Neuron (in vitro differentiated cells): ENCODE measurements around the gene ABCD4.
"Not testable (repeated sequence)": the region's sequence is repeated elsewhere in the genome, so short reads cannot be mapped to it uniquely, and the experiment has no call there.

ENCODE experiments used
- H2AFZ ChIP-seq: one replicate; pipeline ENCODE4 v1.6.1; 2013; ENCODE audit warnings: low read depth, mild to moderate bottlenecking, inconsistent platforms, low read length, moderate library complexity
- H3K27me3 ChIP-seq: one replicate; pipeline ENCODE4 v1.6.1; 2013; ENCODE audit warnings: low read length; ENCODE audit not compliant: insufficient read depth
- H3K36me3 ChIP-seq: one replicate; pipeline ENCODE4 v1.6.1; 2013; ENCODE audit warnings: low read length; ENCODE audit not compliant: insufficient read depth
- H3K4me1 ChIP-seq: one replicate; pipeline ENCODE4 v1.6.1; 2013; ENCODE audit warnings: low read length; ENCODE audit not compliant: insufficient read depth
- H3K4me3 ChIP-seq: 2 replicates; pipeline ENCODE4 v1.5.1; 2013; ENCODE audit warnings: mild to moderate bottlenecking, low read length, moderate library complexity
- H3K9me3 ChIP-seq: one replicate; pipeline ENCODE4 v1.6.1; 2013; ENCODE audit warnings: low read length

The ABCD4 gene

GRCh38 chr14:74302634-74303569 lies at the start of gene ABCD4:
Gene ABCD4, minus strand, starts transcription at chr14:74302934. Its CDS starts 22 bp downstream, at chr14:74302912.
- no peaks in the 10 kb centered on the region for H3K9me3 ChIP-seq
- peak within 1 kb of the TSS; percentile 100 for H2AFZ ChIP-seq
- no peaks in the 10 kb centered on the region for H3K27me3 ChIP-seq
- H3K4me1 ChIP-seq = peaks cover 8% of the 10 kb centered on the region
- peaks cover 18% of the 10 kb centered on the region for H3K36me3 ChIP-seq
- peak within 1 kb of the TSS; percentile 85 for H3K4me3 ChIP-seq

GRCh38 chr14:74350928-74351323 lies 48.2 kb upstream of the ABCD4 start:
- Histone ChIP-seq H3K9me3 (no peaks in the 10 kb centered on the region), H3K4me1 (no peaks in the 10 kb centered on the region), H3K27me3 (peaks cover 24% of the 10 kb centered on the region), H2AFZ (no peak overlapping the region), H3K4me3 (no peak overlapping the region), H3K36me3 (no peaks in the 10 kb centered on the region)

GRCh38 chr14:74350211-74350927 lies 47.6 kb upstream of the ABCD4 start:
- no peaks in the 10 kb centered on the region for H3K4me1 ChIP-seq
- H3K36me3 ChIP-seq = no peaks in the 10 kb centered on the region
- peaks cover 24% of the 10 kb centered on the region for H3K27me3 ChIP-seq
- H2AFZ ChIP-seq = no peak overlapping the region
- H3K9me3 ChIP-seq = no peaks in the 10 kb centered on the region
- no peak overlapping the region for H3K4me3 ChIP-seq

GRCh38 chr14:74349757-74350156 lies 47.0 kb upstream of the ABCD4 start:
- Histone ChIP-seq H2AFZ (no peak overlapping the region), H3K9me3 (no peaks in the 10 kb centered on the region), H3K4me3 (no peak overlapping the region), H3K4me1 (no peaks in the 10 kb centered on the region), H3K27me3 (peaks cover 24% of the 10 kb centered on the region), H3K36me3 (no peaks in the 10 kb centered on the region)

- H3K27me3 ChIP-seq = peaks cover 24% of the 10 kb centered on the region
- H3K9me3 ChIP-seq = no peaks in the 10 kb centered on the region
- H3K4me3 ChIP-seq = no peak overlapping the region
- H3K36me3 ChIP-seq = no peaks in the 10 kb centered on the region
- H2AFZ ChIP-seq = no peak overlapping the region
- no peaks in the 10 kb centered on the region for H3K4me1 ChIP-seq
Observed at GRCh38 chr14:74348735-74349463, 46.2 kb upstream of the ABCD4 start.

- H3K9me3 ChIP-seq = no peaks in the 10 kb centered on the region
- H3K27me3 ChIP-seq = peaks cover 24% of the 10 kb centered on the region
- no peaks in the 10 kb centered on the region for H3K36me3 ChIP-seq
- H3K4me3 ChIP-seq = no peak within 1 kb of the TSS
- H3K4me1 ChIP-seq = no peaks in the 10 kb centered on the region
- H2AFZ ChIP-seq = no peak within 1 kb of the TSS
Observed at GRCh38 chr14:74348241-74348734, 45.6 kb upstream of the ABCD4 start, which contains the start of gene VRTN. Gene VRTN, plus strand, starts transcription at chr14:74348471. Its CDS starts 8,313 bp downstream, at chr14:74356784.

- peaks cover 24% of the 10 kb centered on the region for H3K27me3 ChIP-seq
- H3K9me3 ChIP-seq = no peaks in the 10 kb centered on the region
- H2AFZ ChIP-seq = no peak overlapping the region
- no peak overlapping the region for H3K4me3 ChIP-seq
- H3K4me1 ChIP-seq = no peaks in the 10 kb centered on the region
- H3K36me3 ChIP-seq = no peaks in the 10 kb centered on the region
Observed at GRCh38 chr14:74347795-74348100, 45.0 kb upstream of the ABCD4 start.

- Histone ChIP-seq H3K4me1 (no peaks in the 10 kb centered on the region), H3K9me3 (no peaks in the 10 kb centered on the region), H3K27me3 (peaks cover 24% of the 10 kb centered on the region), H2AFZ (no peak overlapping the region), H3K36me3 (no peaks in the 10 kb centered on the region), H3K4me3 (no peak overlapping the region)
Observed at GRCh38 chr14:74347097-74347794, 44.5 kb upstream of the ABCD4 start.

GRCh38 chr14:74346341-74346740 lies 43.6 kb upstream of the ABCD4 start:
- H3K9me3 ChIP-seq = no peaks in the 10 kb centered on the region
- H2AFZ ChIP-seq = no peak overlapping the region
- no peak overlapping the region for H3K4me3 ChIP-seq
- no peaks in the 10 kb centered on the region for H3K36me3 ChIP-seq
- H3K27me3 ChIP-seq = peaks cover 24% of the 10 kb centered on the region
- H3K4me1 ChIP-seq = no peaks in the 10 kb centered on the region

GRCh38 chr14:74333909-74334308 lies 31.2 kb upstream of the ABCD4 start:
- Histone ChIP-seq H3K9me3 (no peaks in the 10 kb centered on the region), H3K4me1 (no peaks in the 10 kb centered on the region), H3K27me3 (peaks cover 5% of the 10 kb centered on the region), H3K4me3 (no peak overlapping the region), H3K36me3 (no peaks in the 10 kb centered on the region), H2AFZ (no peak overlapping the region)

- H3K9me3 ChIP-seq, H3K4me3 ChIP-seq, H2AFZ ChIP-seq, H3K27me3 ChIP-seq, H3K36me3 ChIP-seq: not testable (repeated sequence)
- peaks cover 19% of the 10 kb centered on the region for H3K4me1 ChIP-seq
Observed at GRCh38 chr14:74329950-74330552, 27.3 kb upstream of the ABCD4 start.
